Retina (tissue), 1 donor: ENCODE measurements around the gene TRAPPC2.

Experiments
- DNase-seq: peaks from one replicate; pipeline ENCODE4 v3.0.0-alpha.2; 2016

TRAPPC2 gene

DNA sequence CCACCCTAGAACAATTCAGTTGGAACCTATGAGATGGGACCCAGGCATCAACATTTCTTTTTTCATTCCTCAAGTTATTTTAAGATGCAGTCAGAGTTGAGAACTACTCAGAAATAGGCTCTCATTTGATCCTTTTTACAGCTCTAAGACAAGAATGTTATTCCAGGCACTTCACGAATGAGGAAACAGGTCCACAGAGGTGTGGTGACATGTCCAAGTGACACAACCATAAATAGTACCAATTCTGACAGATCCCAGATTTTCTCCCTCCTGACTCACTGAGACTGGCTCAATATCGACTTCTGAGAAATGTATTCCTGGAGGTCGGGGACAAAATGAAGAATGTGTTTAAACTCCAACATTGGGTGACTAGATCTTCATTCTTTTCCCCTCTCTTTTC lies 70.4 kb downstream of the TRAPPC2 start:
- no peak for DNase-seq

DNA sequence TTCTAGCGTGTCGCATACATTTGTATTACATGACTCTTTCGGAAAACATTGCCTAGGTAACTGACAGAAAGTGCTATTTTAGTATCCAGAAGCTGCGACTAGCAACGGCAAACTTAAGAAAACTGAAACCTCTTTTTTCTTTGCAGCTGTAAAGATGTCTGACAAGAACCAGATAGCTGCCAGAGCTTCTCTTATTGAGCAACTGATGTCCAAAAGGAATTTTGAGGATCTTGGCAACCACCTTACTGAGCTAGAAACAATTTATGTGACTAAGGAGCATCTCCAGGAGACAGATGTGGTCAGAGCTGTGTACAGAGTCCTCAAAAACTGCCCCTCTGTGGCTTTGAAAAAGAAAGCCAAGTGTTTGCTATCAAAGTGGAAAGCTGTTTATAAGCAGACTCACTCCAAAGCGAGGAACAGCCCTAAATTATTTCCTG lies 72.0 kb downstream of the TRAPPC2 start:
- DNase-seq = no peak
